Measurements from ENCODE around the gene RPS6KB2. TPM values are rescaled to one million over a fixed set of nuclear protein-coding genes. Genes with fewer than 3 reads are reported as not detected.
"Not testable (repeated sequence)": the region's sequence is repeated elsewhere in the genome, so short reads cannot be mapped to it uniquely, and the experiment has no call there.

RPS6KB2 gene
- total RNA-seq, 5 donors from 2014 or later (not counting 1 experiment from before 2014, with no cell fraction given), result 60.3 to 88.0 (median 81.9) TPM

GRCh38 chr11:67468456-67468758 is 40.1 kb downstream of the RPS6KB2 start:
- H3K9me3 Mint-ChIP-seq, result no peaks in the 10 kb centered on the region

GRCh38 chr11:67468759-67469507 is 40.6 kb downstream of the RPS6KB2 start, which contains the start of gene TMEM134:
Gene TMEM134, minus strand, starts transcription at chr11:67469251. Its CDS starts 59 bp downstream, at chr11:67469192.
- H3K4me3 Mint-ChIP-seq, result peak within 1 kb of the TSS; percentile 83 to 88 (median 87)
- ATAC-seq (replicated peaks in 1 of 4), result peak; percentile 73 to 79 (median 78)
- Histone ChIP-seq H3K27me3 (replicated peaks in 1 of 2; ENCODE audit: control insufficient read depth in 2 of 2, extremely low read depth in 1 of 2, insufficient read depth in 2 of 2, low read length in 1 of 2) (no peaks in the 10 kb centered on the region), H3K9me3 (no peaks in the 10 kb centered on the region), H3K4me1 (ENCODE audit: control insufficient read depth in 1 of 2, extremely low read depth in 1 of 2, insufficient read depth in 2 of 2, low read length in 2 of 2) (peaks cover 11 to 55% of the 10 kb centered on the region in 2 experiments), H3K27ac (ENCODE audit: low read length) (peak within 1 kb of the TSS; percentile 67), H3K4me3 (ENCODE audit: control insufficient read depth in 1 of 2, extremely low read depth in 1 of 2, low read length in 1 of 2) (peak within 1 kb of the TSS; percentile 80 to 84), H3K36me3 (ENCODE audit: control insufficient read depth in 2 of 2, extremely low read depth in 1 of 2, insufficient read depth in 1 of 2, low read length in 1 of 2) (peaks cover 4 to 7% of the 10 kb centered on the region in 2 donors)
- no peaks in the 10 kb centered on the region for H3K36me3 Mint-ChIP-seq
- H3K27me3 Mint-ChIP-seq, result no peaks in the 10 kb centered on the region
- POLR2A ChIA-PET, result interaction anchor here (0.6 to 1.3 kb wide), 2 partner anchors 32 to 146 kb away, joined by 3 to 4 read pairs; no protein-coding TSS in a partner anchor
- CTCF ChIA-PET, result interaction anchor here in 1 of 2 donors (0.7 to 1.5 kb wide), 3 partner anchors 32 to 85 kb away, joined by 4 to 10 read pairs (median 7); partner anchors contain the start of genes PPP1CA and PTPRCAP
- no peaks in the 10 kb centered on the region for H3K9me3 Mint-ChIP-seq
- peak; percentile 81 to 95 (median 88) for DNase-seq
- under 1% methylated on average over 76 of the region's 76 CpGs for WGBS (ENCODE audit: insufficient coverage)
- peak within 1 kb of the TSS; percentile 89 to 93 for H3K27ac Mint-ChIP-seq
- H3K4me1 Mint-ChIP-seq, result peaks cover 32 to 44% (median 36%) of the 10 kb centered on the region in 3 donors

More at GRCh38 chr11:67468456-67468758, 40.1 kb downstream of the RPS6KB2 start:
- no peaks in the 10 kb centered on the region for H3K36me3 Mint-ChIP-seq
- Histone ChIP-seq H3K4me3 (ENCODE audit: control insufficient read depth in 1 of 2, extremely low read depth in 1 of 2, low read length in 1 of 2) (peak overlapping the region; percentile 80 to 84), H3K36me3 (ENCODE audit: control insufficient read depth in 2 of 2, extremely low read depth in 1 of 2, insufficient read depth in 1 of 2, low read length in 1 of 2) (peaks cover 4 to 7% of the 10 kb centered on the region in 2 donors), H3K9me3 (no peaks in the 10 kb centered on the region), H3K4me1 (ENCODE audit: control insufficient read depth in 1 of 2, extremely low read depth in 1 of 2, insufficient read depth in 2 of 2, low read length in 2 of 2) (peaks cover 11 to 61% of the 10 kb centered on the region in 2 experiments), H3K27me3 (replicated peaks in 1 of 2; ENCODE audit: control insufficient read depth in 2 of 2, extremely low read depth in 1 of 2, insufficient read depth in 2 of 2, low read length in 1 of 2) (no peaks in the 10 kb centered on the region), H3K27ac (ENCODE audit: low read length) (peak overlapping the region; percentile 56)
- no peaks in the 10 kb centered on the region for H3K27me3 Mint-ChIP-seq
- ChIA-PET CTCF (interaction anchor here in 1 of 2 donors (0.5 to 1.5 kb wide), 3 partner anchors 13 to 67 kb away, joined by 3 to 10 read pairs (median 7); partner anchors contain the start of genes PPP1CA and PTPRCAP), POLR2A (interaction anchor here (0.6 to 1.3 kb wide), 3 partner anchors 28 to 145 kb away, joined by 3 to 4 read pairs (median 3); no protein-coding TSS in a partner anchor)
- ATAC-seq (replicated peaks in 1 of 4) (peak in 2 of 4 experiments; percentile 4 to 6), DNase-seq (peak in 2 of 35 experiments; percentile 16 to 34)
- WGBS (ENCODE audit: insufficient coverage), result 12% methylated on average over 6 of the region's 6 CpGs
- H3K27ac Mint-ChIP-seq, result peak overlapping the region; percentile 89 to 93
- H3K4me1 Mint-ChIP-seq, result peaks cover 32 to 44% (median 36%) of the 10 kb centered on the region in 3 donors
- peak overlapping the region; percentile 83 to 88 (median 87) for H3K4me3 Mint-ChIP-seq

- ChIA-PET CTCF (interaction anchor here in 1 of 2 donors (0.7 kb wide), 1 partner anchor 85 kb away, joined by 4 read pairs; no protein-coding TSS in a partner anchor), POLR2A (no interaction called here)
- no peaks in the 10 kb centered on the region for H3K27me3 Mint-ChIP-seq
- H3K4me1 ChIP-seq (ENCODE audit: control insufficient read depth in 1 of 2, extremely low read depth in 1 of 2, insufficient read depth in 2 of 2, low read length in 2 of 2), result peaks cover 8 to 50% of the 10 kb centered on the region in 2 experiments
- peaks cover 29 to 40% (median 31%) of the 10 kb centered on the region in 3 donors for H3K4me1 Mint-ChIP-seq
- peak overlapping the region; percentile 56 to 72 for H3K4me3 ChIP-seq (ENCODE audit: control insufficient read depth in 1 of 2, extremely low read depth in 1 of 2, low read length in 1 of 2)
- no peaks in the 10 kb centered on the region for H3K36me3 Mint-ChIP-seq
- H3K9me3 Mint-ChIP-seq, result no peaks in the 10 kb centered on the region
- H3K27ac ChIP-seq (ENCODE audit: low read length), result peak overlapping the region; percentile 67
- peak overlapping the region; percentile 74 to 88 (median 87) for H3K4me3 Mint-ChIP-seq
- peak overlapping the region; percentile 85 to 91 for H3K27ac Mint-ChIP-seq
- H3K36me3 ChIP-seq (ENCODE audit: control insufficient read depth in 2 of 2, extremely low read depth in 1 of 2, insufficient read depth in 1 of 2, low read length in 1 of 2), result peaks cover 4 to 7% of the 10 kb centered on the region in 2 donors
- DNase-seq (no peak), ATAC-seq (replicated peaks in 1 of 4) (no peak)
- 20% methylated on average over 9 of the region's 9 CpGs for WGBS (ENCODE audit: insufficient coverage)
- H3K27me3 ChIP-seq (replicated peaks in 1 of 2; ENCODE audit: control insufficient read depth in 2 of 2, extremely low read depth in 1 of 2, insufficient read depth in 2 of 2, low read length in 1 of 2), result no peaks in the 10 kb centered on the region
- H3K9me3 ChIP-seq, result no peaks in the 10 kb centered on the region
Observed at GRCh38 chr11:67469508-67469811, 41.2 kb downstream of the RPS6KB2 start.

GRCh38 chr11:67470337-67471002 is 42.2 kb downstream of the RPS6KB2 start:
- 89% methylated on average over 5 of the region's 8 CpGs for WGBS (ENCODE audit: insufficient coverage)
- ATAC-seq (replicated peaks in 1 of 4), result no peak
- H3K4me1 Mint-ChIP-seq, result peaks cover 24 to 32% (median 26%) of the 10 kb centered on the region in 3 donors
- peak overlapping the region; percentile 17 to 88 (median 74) for H3K4me3 Mint-ChIP-seq
- H3K36me3 Mint-ChIP-seq, result no peaks in the 10 kb centered on the region
- no peaks in the 10 kb centered on the region for H3K9me3 Mint-ChIP-seq
- H3K4me3 ChIP-seq (ENCODE audit: control insufficient read depth in 1 of 2, extremely low read depth in 1 of 2, low read length in 1 of 2), result no peak overlapping the region
- peaks cover 4 to 7% of the 10 kb centered on the region in 2 donors for H3K36me3 ChIP-seq (ENCODE audit: control insufficient read depth in 2 of 2, extremely low read depth in 1 of 2, insufficient read depth in 1 of 2, low read length in 1 of 2)
- no peaks in the 10 kb centered on the region for H3K27me3 ChIP-seq (replicated peaks in 1 of 2; ENCODE audit: control insufficient read depth in 2 of 2, extremely low read depth in 1 of 2, insufficient read depth in 2 of 2, low read length in 1 of 2)
- CTCF ChIA-PET, result no interaction called here
- H3K27ac ChIP-seq (ENCODE audit: low read length), result no peak overlapping the region
- POLR2A ChIA-PET, result no interaction called here
- H3K9me3 ChIP-seq, result no peaks in the 10 kb centered on the region
- no peak for DNase-seq
- peaks cover 8 to 42% of the 10 kb centered on the region in 2 experiments for H3K4me1 ChIP-seq (ENCODE audit: control insufficient read depth in 1 of 2, extremely low read depth in 1 of 2, insufficient read depth in 2 of 2, low read length in 2 of 2)
- peak overlapping the region in 1 of 2 donors; percentile 91 for H3K27ac Mint-ChIP-seq
- no peaks in the 10 kb centered on the region for H3K27me3 Mint-ChIP-seq

GRCh38 chr11:67472882-67473281 is 44.6 kb downstream of the RPS6KB2 start:
- POLR2A ChIA-PET, result no interaction called here
- H3K4me3 ChIP-seq (ENCODE audit: control insufficient read depth in 1 of 2, extremely low read depth in 1 of 2, low read length in 1 of 2), result no peak overlapping the region
- ATAC-seq (replicated peaks in 1 of 4) (no peak), DNase-seq (no peak)
- no peaks in the 10 kb centered on the region for H3K36me3 Mint-ChIP-seq
- H3K4me3 Mint-ChIP-seq, result no peak overlapping the region
- no peak overlapping the region for H3K27ac ChIP-seq (ENCODE audit: low read length)
- H3K4me1 Mint-ChIP-seq, result peaks cover 8 to 14% (median 9%) of the 10 kb centered on the region in 3 donors
- CTCF ChIA-PET, result no interaction called here
- H3K9me3 ChIP-seq, result no peaks in the 10 kb centered on the region
- 88% methylated on average over 4 of the region's 7 CpGs for WGBS (ENCODE audit: insufficient coverage)
- H3K27me3 ChIP-seq (replicated peaks in 1 of 2; ENCODE audit: control insufficient read depth in 2 of 2, extremely low read depth in 1 of 2, insufficient read depth in 2 of 2, low read length in 1 of 2), result no peaks in the 10 kb centered on the region
- H3K36me3 ChIP-seq (ENCODE audit: control insufficient read depth in 2 of 2, extremely low read depth in 1 of 2, insufficient read depth in 1 of 2, low read length in 1 of 2), result no peaks in the 10 kb centered on the region
- no peaks in the 10 kb centered on the region for H3K27me3 Mint-ChIP-seq
- H3K27ac Mint-ChIP-seq, result no peak overlapping the region
- peaks cover 6 to 17% of the 10 kb centered on the region in 2 experiments for H3K4me1 ChIP-seq (ENCODE audit: control insufficient read depth in 1 of 2, extremely low read depth in 1 of 2, insufficient read depth in 2 of 2, low read length in 2 of 2)
- H3K9me3 Mint-ChIP-seq, result no peaks in the 10 kb centered on the region

- H3K36me3 Mint-ChIP-seq; H3K9me3 Mint-ChIP-seq; H3K27ac Mint-ChIP-seq; ATAC-seq (replicated peaks in 1 of 4); CTCF ChIA-PET; H3K27me3 Mint-ChIP-seq; H3K4me3 Mint-ChIP-seq; POLR2A ChIA-PET; DNase-seq; H3K27ac ChIP-seq (ENCODE audit: low read length); H3K4me3 ChIP-seq (ENCODE audit: control insufficient read depth in 1 of 2, extremely low read depth in 1 of 2, low read length in 1 of 2); H3K9me3 ChIP-seq; H3K4me1 Mint-ChIP-seq; H3K36me3 ChIP-seq (ENCODE audit: control insufficient read depth in 2 of 2, extremely low read depth in 1 of 2, insufficient read depth in 1 of 2, low read length in 1 of 2); H3K27me3 ChIP-seq (replicated peaks in 1 of 2; ENCODE audit: control insufficient read depth in 2 of 2, extremely low read depth in 1 of 2, insufficient read depth in 2 of 2, low read length in 1 of 2); H3K4me1 ChIP-seq (ENCODE audit: control insufficient read depth in 1 of 2, extremely low read depth in 1 of 2, insufficient read depth in 2 of 2, low read length in 2 of 2): not testable (repeated sequence)
- 87% methylated on average over 10 of the region's 10 CpGs for WGBS (ENCODE audit: insufficient coverage)
Observed at GRCh38 chr11:67476692-67477091, 48.4 kb downstream of the RPS6KB2 start.
